ENCODE measurements around the gene TMEM231. TPM values are rescaled to one million over a fixed set of nuclear protein-coding genes. Genes with fewer than 3 reads are reported as not detected.

Gene TMEM231
- total RNA-seq, 1 experiment from 2014 or later: 9.0 TPM

DNA sequence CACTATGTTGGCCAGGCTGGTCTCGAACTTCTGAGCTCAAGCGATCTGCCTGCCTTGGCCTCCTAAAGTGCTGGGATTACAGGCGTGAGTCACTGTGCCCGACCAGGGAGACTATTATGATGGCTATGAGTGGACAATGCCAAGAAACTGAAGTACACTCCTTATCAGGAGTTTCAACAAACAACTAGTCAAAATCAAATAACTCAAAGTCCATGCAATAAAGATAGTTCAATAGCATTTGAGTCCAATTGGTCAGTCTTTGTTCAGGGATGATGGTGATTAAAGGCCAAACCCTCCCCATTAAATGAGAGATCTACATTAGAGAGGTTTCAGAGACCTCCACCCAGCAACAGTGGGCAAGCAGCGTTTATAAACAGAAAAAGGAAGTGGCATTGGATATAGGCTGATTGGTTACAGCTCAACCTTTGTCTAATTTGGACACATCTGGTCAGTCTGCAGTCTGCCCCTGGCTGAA, 28.2 kb downstream of the TMEM231 start:
- no peak overlapping the region for H3K27ac ChIP-seq (ENCODE audit: low read length)
- no peaks in the 10 kb centered on the region for H3K36me3 ChIP-seq (ENCODE audit: control insufficient read depth, insufficient read depth, low read length)
- ChIA-PET CTCF (no interaction called here), POLR2A (no interaction called here)
- H3K4me1 ChIP-seq (ENCODE audit: control insufficient read depth, insufficient read depth, low read length): no peaks in the 10 kb centered on the region
- TF ChIP-seq SIN3A (IDR thresholded peaks at IDR 0.05; ENCODE audit: borderline replicate concordance, insufficient read depth, low read depth, low read length) (no peak), REST (IDR thresholded peaks at IDR 0.05; ENCODE audit: insufficient read depth in 1 of 2, low read depth in 2 of 2, low read length in 1 of 2) (no peak), POLR2AphosphoS5 (IDR thresholded peaks at IDR 0.05; ENCODE audit: low read depth, low read length) (no peak), TCF7L2 (IDR thresholded peaks at IDR 0.05; ENCODE audit: low read depth, low read length) (no peak)
- TF ChIP-seq, protein P1, sequence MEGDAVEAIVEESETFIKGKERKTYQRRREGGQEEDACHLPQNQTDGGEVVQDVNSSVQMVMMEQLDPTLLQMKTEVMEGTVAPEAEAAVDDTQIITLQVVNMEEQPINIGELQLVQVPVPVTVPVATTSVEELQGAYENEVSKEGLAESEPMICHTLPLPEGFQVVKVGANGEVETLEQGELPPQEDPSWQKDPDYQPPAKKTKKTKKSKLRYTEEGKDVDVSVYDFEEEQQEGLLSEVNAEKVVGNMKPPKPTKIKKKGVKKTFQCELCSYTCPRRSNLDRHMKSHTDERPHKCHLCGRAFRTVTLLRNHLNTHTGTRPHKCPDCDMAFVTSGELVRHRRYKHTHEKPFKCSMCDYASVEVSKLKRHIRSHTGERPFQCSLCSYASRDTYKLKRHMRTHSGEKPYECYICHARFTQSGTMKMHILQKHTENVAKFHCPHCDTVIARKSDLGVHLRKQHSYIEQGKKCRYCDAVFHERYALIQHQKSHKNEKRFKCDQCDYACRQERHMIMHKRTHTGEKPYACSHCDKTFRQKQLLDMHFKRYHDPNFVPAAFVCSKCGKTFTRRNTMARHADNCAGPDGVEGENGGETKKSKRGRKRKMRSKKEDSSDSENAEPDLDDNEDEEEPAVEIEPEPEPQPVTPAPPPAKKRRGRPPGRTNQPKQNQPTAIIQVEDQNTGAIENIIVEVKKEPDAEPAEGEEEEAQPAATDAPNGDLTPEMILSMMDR (IDR thresholded peaks at IDR 0.05): no peak
- H3K9me3 ChIP-seq (ENCODE audit: control insufficient read depth, insufficient read depth, low read depth, low read length): no peaks in the 10 kb centered on the region
- H3K27me3 ChIP-seq (ENCODE audit: control insufficient read depth, insufficient read depth, low read length): no peaks in the 10 kb centered on the region
- H3K4me3 ChIP-seq (ENCODE audit: low read depth in 2 of 2, low read length in 2 of 2): no peak overlapping the region
- intact Hi-C loops (cut with micrococcal nuclease; ENCODE audit: unreplicated experiment) (no loop called here), in situ Hi-C loops (cut with HindIII; ENCODE audit: low pct_unique_long_range_greater_than_20kb, low sequenced_read_pairs) (no loop called here)
- no TSS peak for BruUV-seq (replicated peaks)
- DNase-seq (ENCODE audit: low read depth, low spot score) (no peak), ATAC-seq (no peak)

- TF ChIP-seq, protein P1 (IDR thresholded peaks at IDR 0.05): no peak
- TF ChIP-seq REST (IDR thresholded peaks at IDR 0.05; ENCODE audit: insufficient read depth in 1 of 2, low read depth in 2 of 2, low read length in 1 of 2) (no peak), TCF7L2 (IDR thresholded peaks at IDR 0.05; ENCODE audit: low read depth, low read length) (no peak), SIN3A (IDR thresholded peaks at IDR 0.05; ENCODE audit: borderline replicate concordance, insufficient read depth, low read depth, low read length) (no peak), POLR2AphosphoS5 (IDR thresholded peaks at IDR 0.05; ENCODE audit: low read depth, low read length) (no peak)
- intact Hi-C loops (cut with micrococcal nuclease; ENCODE audit: unreplicated experiment) (no loop called here), in situ Hi-C loops (cut with HindIII; ENCODE audit: low pct_unique_long_range_greater_than_20kb, low sequenced_read_pairs) (no loop called here)
- H3K27ac ChIP-seq (ENCODE audit: low read length): no peak overlapping the region
- H3K9me3 ChIP-seq (ENCODE audit: control insufficient read depth, insufficient read depth, low read depth, low read length): no peaks in the 10 kb centered on the region
- no peak for ATAC-seq
- no TSS peak for BruUV-seq (replicated peaks)
- no peaks in the 10 kb centered on the region for H3K4me1 ChIP-seq (ENCODE audit: control insufficient read depth, insufficient read depth, low read length)
- H3K27me3 ChIP-seq (ENCODE audit: control insufficient read depth, insufficient read depth, low read length): no peaks in the 10 kb centered on the region
- POLR2A ChIA-PET: no interaction called here
- H3K36me3 ChIP-seq (ENCODE audit: control insufficient read depth, insufficient read depth, low read length): no peaks in the 10 kb centered on the region
- H3K4me3 ChIP-seq (ENCODE audit: low read depth in 2 of 2, low read length in 2 of 2): no peak overlapping the region
- no peak for DNase-seq (ENCODE audit: low read depth, low spot score)
- CTCF ChIA-PET: no interaction called here
Measured at GRCh38 chr16:75526032-75526790, 29.8 kb downstream of the TMEM231 start.
